A549 (cell line): ENCODE results near the gene RUVBL1.

Experiments used
- FOSL2 ChIP-seq, 2 experiments: fragments of 450-650 bp in 1 of 2; fragments of >200 bp in 1 of 2; sonication (Bioruptor Twin) in 1 of 2; formaldehyde crosslinking; IDR thresholded peaks; 2 replicates each; pipeline versions ENCODE4 v1.5.0 to v1.6.1; 2016 to 2020; ENCODE audit warnings: mild to moderate bottlenecking in 1 of 2, moderate library complexity in 1 of 2
- SREBF2 ChIP-seq: fragments of 450-650 bp; IDR thresholded peaks from 2 replicates; pipeline ENCODE4 v1.6.1; 2014; ENCODE audit warnings: mild to moderate bottlenecking, moderate library complexity
- TF ChIP-seq, protein P1 (sequence below): fragments of >200 bp; sonication (Bioruptor Twin); formaldehyde crosslinking; IDR thresholded peaks from 3 replicates; pipeline ENCODE4 v1.5.1; 2016

DNA sequence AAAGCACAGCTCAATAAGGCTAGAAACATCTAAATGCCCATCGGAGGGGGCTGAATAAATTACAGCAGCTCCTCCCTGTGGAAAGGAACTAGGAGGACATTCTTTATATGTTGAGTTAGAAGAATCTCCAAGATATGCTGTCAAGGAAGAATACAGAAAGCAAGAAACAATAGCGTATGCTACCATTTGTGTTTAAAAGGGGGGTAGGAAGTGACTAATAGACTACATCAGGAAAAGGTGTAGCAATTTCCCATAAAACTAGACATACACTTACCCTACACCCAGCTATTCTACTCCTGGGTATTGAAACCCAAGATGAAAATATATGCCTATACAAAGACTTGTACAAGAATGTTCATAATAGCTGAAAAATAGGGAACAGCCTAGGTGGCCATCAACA lies 49.8 kb downstream of the RUVBL1 start:
- TF ChIP-seq FOSL2 (IDR thresholded peaks at IDR 0.05) (no peak), FOSL2 (CRISPR knock-in tag; IDR thresholded peaks at IDR 0.05) (no peak), SREBF2 (no peak)
- TF ChIP-seq, protein P1, sequence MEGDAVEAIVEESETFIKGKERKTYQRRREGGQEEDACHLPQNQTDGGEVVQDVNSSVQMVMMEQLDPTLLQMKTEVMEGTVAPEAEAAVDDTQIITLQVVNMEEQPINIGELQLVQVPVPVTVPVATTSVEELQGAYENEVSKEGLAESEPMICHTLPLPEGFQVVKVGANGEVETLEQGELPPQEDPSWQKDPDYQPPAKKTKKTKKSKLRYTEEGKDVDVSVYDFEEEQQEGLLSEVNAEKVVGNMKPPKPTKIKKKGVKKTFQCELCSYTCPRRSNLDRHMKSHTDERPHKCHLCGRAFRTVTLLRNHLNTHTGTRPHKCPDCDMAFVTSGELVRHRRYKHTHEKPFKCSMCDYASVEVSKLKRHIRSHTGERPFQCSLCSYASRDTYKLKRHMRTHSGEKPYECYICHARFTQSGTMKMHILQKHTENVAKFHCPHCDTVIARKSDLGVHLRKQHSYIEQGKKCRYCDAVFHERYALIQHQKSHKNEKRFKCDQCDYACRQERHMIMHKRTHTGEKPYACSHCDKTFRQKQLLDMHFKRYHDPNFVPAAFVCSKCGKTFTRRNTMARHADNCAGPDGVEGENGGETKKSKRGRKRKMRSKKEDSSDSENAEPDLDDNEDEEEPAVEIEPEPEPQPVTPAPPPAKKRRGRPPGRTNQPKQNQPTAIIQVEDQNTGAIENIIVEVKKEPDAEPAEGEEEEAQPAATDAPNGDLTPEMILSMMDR: no peak
